BE2C (cell line): ENCODE data around the gene CDK6.

ENCODE experiments used
- DNase-seq: peaks from one replicate; pipeline ENCODE4 v3.0.0-alpha.2; 2020
- H3K27me3 ChIP-seq: fragments of 250-450 bp; sonication (Bioruptor Pico); 2 replicates; pipeline ENCODE4 v1.5.1; 2020; ENCODE audit warnings: mild to moderate bottlenecking
- H3K36me3 ChIP-seq: fragments of 250-450 bp; sonication (Bioruptor Pico); 2 replicates; pipeline ENCODE4 v1.5.1; 2020; ENCODE audit warnings: mild to moderate bottlenecking
- H3K4me1 ChIP-seq: fragments of 250-450 bp; sonication (Bioruptor Pico); 2 replicates; pipeline ENCODE4 v1.5.1; 2020
- H3K4me3 ChIP-seq: 2 replicates; pipeline ENCODE4 v1.5.1; 2011; ENCODE audit warnings: low read depth, low read length
- H3K9me3 ChIP-seq: fragments of 250-450 bp; sonication (Bioruptor Pico); 2 replicates; pipeline ENCODE4 v1.5.1; 2020
- CTCF ChIP-seq: IDR thresholded peaks from 2 replicates; pipeline ENCODE4 v1.5.1; 2012; ENCODE audit warnings: mild to moderate bottlenecking, low read depth, low read length

CDK6 gene

GRCh38 chr7:92603089-92603445 lies 233.3 kb downstream of the CDK6 start:
- H3K27me3 ChIP-seq: no peaks in the 10 kb centered on the region
- no peak for DNase-seq
- peaks cover 22% of the 10 kb centered on the region for H3K36me3 ChIP-seq
- H3K4me3 ChIP-seq: no peak overlapping the region
- H3K9me3 ChIP-seq: no peaks in the 10 kb centered on the region
- H3K4me1 ChIP-seq: no peaks in the 10 kb centered on the region
- no peak for TF ChIP-seq CTCF

DNA sequence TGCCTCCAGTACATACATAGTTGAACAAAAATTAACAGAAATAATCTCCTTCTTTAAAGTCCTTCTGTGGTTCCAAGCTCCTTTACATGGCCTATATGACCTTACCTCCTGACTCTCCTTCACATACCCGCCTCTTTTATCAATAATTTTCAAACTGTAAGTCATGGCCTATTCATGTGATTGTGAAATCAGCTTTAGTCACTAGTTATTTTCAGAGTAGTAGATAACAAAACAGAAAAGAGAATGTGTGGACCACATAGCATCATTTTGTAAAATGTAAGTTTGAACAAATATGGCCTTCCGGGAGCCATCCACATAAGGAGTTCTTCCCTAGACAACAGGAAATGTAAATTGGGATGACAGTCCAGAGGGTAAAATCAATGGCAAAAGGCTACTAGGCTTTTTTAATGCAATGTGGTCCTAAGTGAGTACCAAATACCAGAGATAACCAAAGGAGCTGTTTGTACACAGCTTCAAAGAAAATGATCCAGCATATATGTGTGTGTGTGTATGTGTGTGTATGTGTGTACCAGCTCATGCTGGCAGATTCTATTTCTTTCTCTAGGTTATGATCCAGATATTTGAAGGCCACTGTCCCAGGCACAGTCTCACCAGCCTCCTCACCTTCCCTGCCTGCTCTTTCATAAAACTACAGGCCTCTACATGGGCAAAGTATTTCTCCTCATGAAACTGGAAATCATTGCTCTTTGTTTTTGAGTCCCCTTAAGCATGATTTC lies 233.9 kb downstream of the CDK6 start:
- no peaks in the 10 kb centered on the region for H3K4me1 ChIP-seq
- no peaks in the 10 kb centered on the region for H3K9me3 ChIP-seq
- no peak overlapping the region for H3K4me3 ChIP-seq
- no peak for TF ChIP-seq CTCF
- peaks cover 18% of the 10 kb centered on the region for H3K36me3 ChIP-seq
- H3K27me3 ChIP-seq: no peaks in the 10 kb centered on the region
- DNase-seq: no peak

- DNase-seq: no peak
Measured at GRCh38 chr7:92598310-92598981, 237.9 kb downstream of the CDK6 start.

GRCh38 chr7:92595281-92595680 lies 241.1 kb downstream of the CDK6 start:
- TF ChIP-seq CTCF: no peak
- Histone ChIP-seq H3K4me3 (no peak overlapping the region), H3K27me3 (0 out of 2 replicates have a peak, but pooled peaks cover 2% of the 10 kb centered on the region), H3K36me3 (no peaks in the 10 kb centered on the region), H3K9me3 (no peaks in the 10 kb centered on the region), H3K4me1 (no peaks in the 10 kb centered on the region)
- no peak for DNase-seq

More at GRCh38 chr7:92598310-92598981, 237.9 kb downstream of the CDK6 start:
- Histone ChIP-seq H3K4me3 (no peak overlapping the region), H3K9me3 (no peaks in the 10 kb centered on the region), H3K4me1 (no peaks in the 10 kb centered on the region), H3K36me3 (peaks cover 5% of the 10 kb centered on the region), H3K27me3 (0 out of 2 replicates have a peak, but pooled peaks cover 2% of the 10 kb centered on the region)
- TF ChIP-seq CTCF: no peak

DNA sequence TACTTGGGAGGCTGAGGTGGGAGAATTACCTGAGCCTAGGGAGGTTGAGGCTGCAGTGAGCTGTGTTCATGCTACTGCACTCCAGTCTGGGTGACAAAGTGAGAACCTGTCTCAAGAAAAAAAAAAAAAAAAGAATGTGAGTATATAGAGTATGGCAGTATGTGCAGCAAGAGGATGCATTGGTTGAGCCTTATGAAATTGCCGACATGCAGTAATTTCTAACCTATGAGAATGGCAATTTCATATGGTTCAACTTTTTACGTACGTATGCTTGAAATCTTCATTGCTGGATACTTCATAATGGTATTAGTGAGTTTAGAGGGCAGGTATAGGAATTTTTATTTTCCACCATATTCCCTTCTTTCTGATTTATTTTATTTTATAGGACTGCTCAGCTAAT lies 241.6 kb downstream of the CDK6 start:
- Histone ChIP-seq H3K4me3 (no peak overlapping the region), H3K9me3 (no peaks in the 10 kb centered on the region), H3K27me3 (0 out of 2 replicates have a peak, but pooled peaks cover 2% of the 10 kb centered on the region), H3K36me3 (no peaks in the 10 kb centered on the region; the same call in 1 of the 2 replicates), H3K4me1 (no peaks in the 10 kb centered on the region)
- no peak for DNase-seq
- no peak for TF ChIP-seq CTCF
